Hepatocyte (in vitro differentiated cells): Measurements from ENCODE around the gene LSS. TPM values are rescaled to one million over a fixed set of nuclear protein-coding genes. Genes with fewer than 3 reads are reported as not detected.

Experiments used
- DNase-seq: peaks from one replicate; pipeline ENCODE4 v3.0.0-alpha.2; 2016; ENCODE audit warnings: low spot score
- H2AFZ ChIP-seq: fragments of 200-600 bp; sonication (generic); 2 replicates; pipeline ENCODE4 v1.6.0; 2016; ENCODE audit warnings: antibody characterized with exemption, mild to moderate bottlenecking
- H3K27ac ChIP-seq: fragments of 200-600 bp; sonication (generic); 2 replicates; pipeline ENCODE4 v1.5.1; 2016; ENCODE audit warnings: mild to moderate bottlenecking
- H3K27me3 ChIP-seq: fragments of 200-600 bp; sonication (generic); 2 replicates; pipeline ENCODE4 v1.6.1; 2016
- H3K36me3 ChIP-seq: fragments of 200-600 bp; sonication (generic); replicated peaks from 2 replicates; pipeline ENCODE4 v1.5.1; 2016; ENCODE audit warnings: low read depth; ENCODE audit not compliant: insufficient read depth
- H3K4me1 ChIP-seq: fragments of 200-600 bp; sonication (generic); 2 replicates; pipeline ENCODE4 v1.5.1; 2016; ENCODE audit warnings: mild to moderate bottlenecking, moderate library complexity; ENCODE audit not compliant: insufficient read depth
- H3K4me2 ChIP-seq: fragments of 200-600 bp; sonication (generic); 2 replicates; pipeline ENCODE4 v1.6.0; 2016
- H3K4me3 ChIP-seq: fragments of 200-600 bp; sonication (generic); 2 replicates; pipeline ENCODE4 v1.5.1; 2016; ENCODE audit warnings: mild to moderate bottlenecking
- H3K79me2 ChIP-seq: fragments of 200-600 bp; sonication (generic); 2 replicates; pipeline ENCODE4 v1.6.0; 2017; ENCODE audit warnings: mild to moderate bottlenecking
- H3K9me2 ChIP-seq: fragments of 200-600 bp; sonication (generic); replicated peaks from 2 replicates; pipeline ENCODE4 v1.6.0; 2017; ENCODE audit warnings: mild to moderate bottlenecking; ENCODE audit not compliant: insufficient read depth
- H3K9me3 ChIP-seq: fragments of 200-600 bp; sonication (generic); 2 replicates; pipeline ENCODE4 v1.5.1; 2016; ENCODE audit warnings: low read depth, mild to moderate bottlenecking
- H4K20me1 ChIP-seq: fragments of 200-600 bp; sonication (generic); 2 replicates; pipeline ENCODE4 v1.6.0; 2016; ENCODE audit warnings: mild to moderate bottlenecking; ENCODE audit not compliant: insufficient read depth, poor library complexity, severe bottlenecking
- EZH2 ChIP-seq: fragments of 200-600 bp; sonication (generic); IDR thresholded peaks from 2 replicates; pipeline ENCODE4 v1.6.1; 2016; ENCODE audit warnings: antibody characterized with exemption, mild to moderate bottlenecking, borderline replicate concordance
- EZH2phosphoT487 ChIP-seq: fragments of 200-600 bp; sonication (generic); IDR thresholded peaks from one replicate; pipeline ENCODE4 v1.6.1; 2018; ENCODE audit warnings: antibody characterized with exemption, mild to moderate bottlenecking, low read depth, moderate library complexity; ENCODE audit not compliant: unreplicated experiment, severe bottlenecking
- WGBS: methylation state at CpG from one replicate; pipeline ENCODE4 v1.1.6; 2016; ENCODE audit warnings: low lambda C conversion rate; ENCODE audit errors: missing lambda C conversion rate; 5-methylcytosine and 5-hydroxymethylcytosine counted together
- polyA plus RNA-seq: library from polyadenylated mRNA; unstranded; fragments of >200 nt; fragmentation: Nextera tagmentation; extraction: Ambion mirVana; gene quantifications from 2 replicates; pipeline ENCODE4 v1.2.1, GENCODE V29; 2016
- total RNA-seq: library from RNA; depleted of rRNA; stranded (reverse); fragments of >200 nt; gene quantifications from 2 replicates; pipeline ENCODE4 v1.2.3, GENCODE V29; 2014
- TF ChIP-seq, protein P1 (sequence below): fragments of 200-600 bp; sonication (generic); IDR thresholded peaks from 2 replicates; pipeline ENCODE4 v1.5.1; 2016; ENCODE audit warnings: antibody characterized with exemption, mild to moderate bottlenecking; ENCODE audit not compliant: poor library complexity

The LSS gene
- total and polyA plus RNA-seq, 2 experiments from 2014 or later, result 131 to 146 TPM

GRCh38 chr21:46248422-46248782 lies 19.8 kb upstream of the LSS start:
- DNase-seq, result no peak
- H3K4me3 ChIP-seq, result no peak overlapping the region
- no peak overlapping the region for H3K27ac ChIP-seq
- WGBS, result 96% methylated on average over 1 of the region's 1 CpG
- H4K20me1 ChIP-seq, result no peaks in the 10 kb centered on the region
- no peaks in the 10 kb centered on the region for H3K79me2 ChIP-seq
- no peaks in the 10 kb centered on the region for H3K9me2 ChIP-seq
- no peaks in the 10 kb centered on the region for H3K27me3 ChIP-seq
- no peaks in the 10 kb centered on the region for H3K9me3 ChIP-seq
- no peak overlapping the region for H3K4me2 ChIP-seq
- TF ChIP-seq EZH2phosphoT487, result no peak
- TF ChIP-seq EZH2, result no peak
- TF ChIP-seq, protein P1, sequence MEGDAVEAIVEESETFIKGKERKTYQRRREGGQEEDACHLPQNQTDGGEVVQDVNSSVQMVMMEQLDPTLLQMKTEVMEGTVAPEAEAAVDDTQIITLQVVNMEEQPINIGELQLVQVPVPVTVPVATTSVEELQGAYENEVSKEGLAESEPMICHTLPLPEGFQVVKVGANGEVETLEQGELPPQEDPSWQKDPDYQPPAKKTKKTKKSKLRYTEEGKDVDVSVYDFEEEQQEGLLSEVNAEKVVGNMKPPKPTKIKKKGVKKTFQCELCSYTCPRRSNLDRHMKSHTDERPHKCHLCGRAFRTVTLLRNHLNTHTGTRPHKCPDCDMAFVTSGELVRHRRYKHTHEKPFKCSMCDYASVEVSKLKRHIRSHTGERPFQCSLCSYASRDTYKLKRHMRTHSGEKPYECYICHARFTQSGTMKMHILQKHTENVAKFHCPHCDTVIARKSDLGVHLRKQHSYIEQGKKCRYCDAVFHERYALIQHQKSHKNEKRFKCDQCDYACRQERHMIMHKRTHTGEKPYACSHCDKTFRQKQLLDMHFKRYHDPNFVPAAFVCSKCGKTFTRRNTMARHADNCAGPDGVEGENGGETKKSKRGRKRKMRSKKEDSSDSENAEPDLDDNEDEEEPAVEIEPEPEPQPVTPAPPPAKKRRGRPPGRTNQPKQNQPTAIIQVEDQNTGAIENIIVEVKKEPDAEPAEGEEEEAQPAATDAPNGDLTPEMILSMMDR, result no peak
- H3K4me1 ChIP-seq, result no peaks in the 10 kb centered on the region
- no peak overlapping the region for H2AFZ ChIP-seq
- no peaks in the 10 kb centered on the region for H3K36me3 ChIP-seq

- H3K4me3 ChIP-seq, result no peak overlapping the region
- no peaks in the 10 kb centered on the region for H3K79me2 ChIP-seq
- H3K4me2 ChIP-seq, result no peak overlapping the region
- 100% methylated on average over 3 of the region's 3 CpGs for WGBS
- no peak overlapping the region for H2AFZ ChIP-seq
- no peaks in the 10 kb centered on the region for H3K27me3 ChIP-seq
- no peaks in the 10 kb centered on the region for H3K4me1 ChIP-seq
- no peaks in the 10 kb centered on the region for H4K20me1 ChIP-seq
- H3K27ac ChIP-seq, result no peak overlapping the region
- DNase-seq, result no peak
- no peaks in the 10 kb centered on the region for H3K36me3 ChIP-seq
- no peaks in the 10 kb centered on the region for H3K9me3 ChIP-seq
- H3K9me2 ChIP-seq, result no peaks in the 10 kb centered on the region
- TF ChIP-seq, protein P1, result no peak
- no peak for TF ChIP-seq EZH2phosphoT487
- TF ChIP-seq EZH2, result no peak
Measured at GRCh38 chr21:46247699-46248421, 19.3 kb upstream of the LSS start.

GRCh38 chr21:46246345-46246744 lies 17.8 kb upstream of the LSS start:
- H3K36me3 ChIP-seq, result no peaks in the 10 kb centered on the region
- no peak overlapping the region for H3K4me3 ChIP-seq
- no peaks in the 10 kb centered on the region for H3K9me3 ChIP-seq
- WGBS, result 92% methylated on average over 6 of the region's 6 CpGs
- H4K20me1 ChIP-seq, result no peaks in the 10 kb centered on the region
- no peaks in the 10 kb centered on the region for H3K4me1 ChIP-seq
- no peaks in the 10 kb centered on the region for H3K27me3 ChIP-seq
- no peak for DNase-seq
- H2AFZ ChIP-seq, result no peak overlapping the region
- H3K9me2 ChIP-seq, result no peaks in the 10 kb centered on the region
- no peak overlapping the region for H3K27ac ChIP-seq
- H3K79me2 ChIP-seq, result no peaks in the 10 kb centered on the region
- TF ChIP-seq EZH2 (no peak), EZH2phosphoT487 (no peak)
- TF ChIP-seq, protein P1, result no peak
- H3K4me2 ChIP-seq, result no peak overlapping the region
